Heart left ventricle (tissue), 16 donors: ENCODE data around the gene EYS. TPM values are rescaled to one million over a fixed set of nuclear protein-coding genes. Genes with fewer than 3 reads are reported as not detected.

Experiments used
- ATAC-seq, 4 donors: fragments of 200-7000 bp; cut with Tn5 transposase; one replicate each; pipeline ENCODE4 v1.9.1; 2020 to 2022; ENCODE audit warnings: moderate library complexity in 4 of 4, mild to moderate bottlenecking in 3 of 4, moderate number of reproducible peaks in 1 of 4
- DNase-seq, 5 donors: peaks; one replicate each; pipeline ENCODE4 v3.0.0-alpha.2; 2020
- H3K27ac ChIP-seq, 12 donors: fragments of 200-600 bp; sonication (generic) in 4 of 12; one replicate each; pipeline versions ENCODE4 v1.5.0 to v1.8.0; 2016 to 2022; ENCODE audit warnings: mild to moderate bottlenecking in 2 of 12
- H3K27me3 ChIP-seq, 9 donors: fragments of 200-600 bp; sonication (generic) in 2 of 9; one replicate each; pipeline versions ENCODE4 v1.5.1 to v1.8.0; 2016 to 2022; ENCODE audit warnings: mild to moderate bottlenecking in 3 of 9
- H3K36me3 ChIP-seq, 9 donors: fragments of 200-600 bp; sonication (generic) in 2 of 9; one replicate each; pipeline versions ENCODE4 v1.5.0 to v1.8.0; 2018 to 2022; ENCODE audit warnings: mild to moderate bottlenecking in 2 of 9
- H3K4me1 ChIP-seq, 12 donors: fragments of 200-600 bp; sonication (generic) in 4 of 12; one replicate each; pipeline versions ENCODE4 v1.5.0 to v1.8.0; 2016 to 2022; ENCODE audit warnings: mild to moderate bottlenecking in 3 of 12
- H3K4me3 ChIP-seq, 12 donors: fragments of 200-600 bp; sonication (generic) in 4 of 12; one replicate each; pipeline versions ENCODE4 v1.5.0 to v1.8.0; 2017 to 2022; ENCODE audit warnings: mild to moderate bottlenecking in 9 of 12, moderate library complexity in 4 of 12
- H3K9me3 ChIP-seq, 12 donors: fragments of 200-600 bp; sonication (generic) in 4 of 12; one replicate each; pipeline versions ENCODE4 v1.5.0 to v1.8.0; 2016 to 2022; ENCODE audit warnings: mild to moderate bottlenecking in 1 of 12
- CTCF ChIP-seq, 12 donors: fragments of 200-600 bp; sonication (generic) in 4 of 12; IDR thresholded peaks; one replicate each; pipeline versions ENCODE4 v1.5.0 to v1.8.0; 2018 to 2022; ENCODE audit warnings: antibody characterized with exemption in 12 of 12, mild to moderate bottlenecking in 5 of 12
- POLR2A ChIP-seq, 2 donors: fragments of 450-650 bp; IDR thresholded peaks; one replicate each; pipeline ENCODE4 v1.6.1; 2017; ENCODE audit warnings: antibody characterized with exemption in 2 of 2, mild to moderate bottlenecking in 2 of 2, moderate library complexity in 2 of 2
- WGBS, 4 donors: extraction: QIAGEN DNeasy Blood & Tissue Kit in 2 of 4; methylation state at CpG; one replicate each; pipeline versions ENCODE4 v1.1.5 to v1.1.7; 2013 to 2018; 5-methylcytosine and 5-hydroxymethylcytosine counted together
- intact Hi-C, 10 donors: fragments of 100-400 bp; cut with DNase I; formaldehyde crosslinking; loops; one replicate each; pipeline versions ENCODE4 v1.11.1 to v1.14.2; 2022
- polyA plus RNA-seq, 2 donors: library from polyadenylated mRNA; stranded (reverse); fragments of 200-250 nt; gene quantifications; one replicate each; pipeline ENCODE4 v1.2.3, GENCODE V29; 2013
- total RNA-seq, 9 donors: library from RNA; depleted of rRNA in 2 of 9; stranded (reverse); fragments of >200 nt in 2 of 9; fragmentation: NEBNext Ultra II Directional in 3 of 9; extraction: Animal tissue kit (Norgen Biotek cat#: 25700) in 3 of 9; gene quantifications; one replicate each; pipeline versions ENCODE4 v1.1.0 to v1.2.4, GENCODE V29; 2016 to 2023
- donor health status: ischemic (EF 13 %, LVEDD 7.1; RV severe dilation, severe dysfunction).
- donor health status: healthy with polysubstance abuse.
- donor health status: DM: no; HTN: yes; CAD: no.
- donor health status: DM: no; HTN: no; CAD: no.
- donor health status: ischemic (EF 25% LVEDD 6.9; RV normal size, moderate dysfunction).
- donor health status: ischemic (EF 25% LVEDD 5.7; RV mildly dilated, moderate dysfunction).
- donor health status: healthy.
- donor health status: DM: yes; HTN: yes; CAD: no.
- donor health status: ischemic (EF 35%, LVEDD 5.7; RV mildly dilated, moderate dysfunction).
- donor health status: nonischemic (EF 11% LVEDD 7.7; RV severe dilation, severe dysfunction).
- donor health status: DM: yes; HTN: yes; CAD: no.
- donor health status: PGD.
- donor health status: ischemic (EF 29% LVEDD 5.4; RV normal size, mild dysfunction).
- donor health status: nonischemic (EF 23%, LVEDD 6.1; RV moderate dilation, normal function).

Gene EYS
- total and polyA plus RNA-seq, 11 donors = 0.07 to 0.27 (median 0.08) TPM; not detected in 8

GRCh38 chr6:63785006-63785405 lies 1922.0 kb downstream of the EYS start:
- Histone ChIP-seq H3K4me3 (no peak overlapping the region), H3K4me1 (no peaks in the 10 kb centered on the region), H3K27me3 (no peaks in the 10 kb centered on the region), H3K9me3 (peaks cover 0 to 9% (median 0%) of the 10 kb centered on the region in 12 donors), H3K36me3 (no peaks in the 10 kb centered on the region), H3K27ac (no peak overlapping the region)
- intact Hi-C loops = no loop called here
- WGBS, 4 donors = 77 to 88% (median 84%) methylated on average over 1 of the region's 1 CpG
- TF ChIP-seq CTCF (IDR thresholded peaks at IDR 0.05) (no peak), POLR2A (IDR thresholded peaks at IDR 0.05) (no peak)
- ATAC-seq (no peak), DNase-seq (no peak)

DNA sequence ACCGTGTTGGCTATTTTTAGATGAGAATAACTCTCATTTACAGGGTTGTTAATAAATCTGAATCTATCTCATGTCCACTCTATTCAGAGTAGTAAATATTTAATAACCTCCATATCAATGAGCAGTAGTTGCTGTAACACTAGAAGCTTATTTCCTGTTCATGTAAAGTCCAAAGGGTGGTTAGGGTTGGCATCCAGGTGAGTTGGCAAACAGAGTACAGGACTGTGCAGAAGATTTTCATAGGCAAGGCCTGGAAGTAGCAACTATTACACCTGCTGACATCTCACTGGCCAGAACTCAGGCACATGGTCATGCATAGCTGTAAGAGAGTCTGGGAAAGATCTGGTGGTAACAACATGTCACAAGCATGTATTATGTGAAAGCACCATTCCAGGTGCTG lies 1923.9 kb downstream of the EYS start:
- Histone ChIP-seq H3K27me3 (no peaks in the 10 kb centered on the region), H3K36me3 (no peaks in the 10 kb centered on the region), H3K27ac (no peak overlapping the region), H3K4me1 (no peaks in the 10 kb centered on the region), H3K9me3 (peaks cover 0 to 12% (median 0%) of the 10 kb centered on the region in 12 donors), H3K4me3 (no peak overlapping the region)
- intact Hi-C loops = no loop called here
- TF ChIP-seq CTCF (IDR thresholded peaks at IDR 0.05) (no peak), POLR2A (IDR thresholded peaks at IDR 0.05) (no peak)
- DNase-seq (no peak), ATAC-seq (no peak)
- WGBS, 4 donors = 77 to 84% (median 79%) methylated on average over 1 of the region's 1 CpG

DNA sequence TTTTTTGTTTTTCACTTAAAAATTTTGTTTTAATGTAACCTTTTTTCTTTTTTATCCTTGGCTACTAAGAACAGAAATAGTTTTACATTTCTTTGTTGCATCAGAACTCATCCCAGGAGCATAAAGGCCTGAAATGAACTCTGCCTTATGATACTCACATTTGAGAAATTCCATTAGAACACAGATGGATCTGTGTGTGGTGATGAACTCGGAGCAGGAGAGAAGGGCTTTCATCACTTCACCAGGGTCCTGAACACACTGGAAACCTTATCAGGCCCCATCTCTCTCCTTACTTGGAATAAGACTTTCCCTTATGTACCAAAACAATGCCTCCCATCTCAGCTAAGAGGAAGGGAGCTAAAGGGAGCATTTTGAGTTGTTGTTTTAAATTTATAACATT lies 1932.1 kb downstream of the EYS start:
- peaks cover 0 to 3% (median 0%) of the 10 kb centered on the region in 12 donors for H3K9me3 ChIP-seq

DNA sequence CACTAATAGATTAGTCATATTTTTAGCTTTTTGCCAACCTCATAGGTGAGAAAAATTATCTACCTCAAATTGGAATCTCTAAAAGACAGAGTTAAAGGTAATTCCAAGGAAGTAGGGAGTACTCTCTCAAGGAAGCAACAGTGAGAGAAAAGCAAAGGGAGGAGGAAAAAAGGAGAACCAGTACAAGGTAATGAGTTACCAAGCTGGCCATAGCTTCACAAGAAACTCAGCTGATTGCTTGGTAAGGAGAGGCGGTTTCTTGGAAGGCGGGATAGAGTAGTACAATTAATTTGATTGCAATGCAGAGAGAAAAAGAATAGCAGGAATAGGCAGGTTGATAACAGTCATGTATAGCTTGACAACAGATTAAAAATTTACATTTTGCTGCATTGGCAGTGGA lies 1933.8 kb downstream of the EYS start:
- TF ChIP-seq CTCF (IDR thresholded peaks at IDR 0.05) (no peak), POLR2A (IDR thresholded peaks at IDR 0.05) (no peak)
- 85 to 92% (median 88%) methylated on average over 2 of the region's 2 CpGs for WGBS, 4 donors
- DNase-seq = no peak
- H3K4me3 ChIP-seq = no peak overlapping the region
- no peak for ATAC-seq
- peaks cover 0 to 6% (median 0%) of the 10 kb centered on the region in 12 donors for H3K9me3 ChIP-seq
- no peaks in the 10 kb centered on the region for H3K36me3 ChIP-seq
- H3K4me1 ChIP-seq = no peaks in the 10 kb centered on the region
- H3K27me3 ChIP-seq = no peaks in the 10 kb centered on the region
- no peak overlapping the region for H3K27ac ChIP-seq
- intact Hi-C loops = no loop called here

More for the DNA sequence above, 1932.1 kb downstream of the EYS start:
- H3K27me3 ChIP-seq = no peaks in the 10 kb centered on the region
- H3K36me3 ChIP-seq = no peaks in the 10 kb centered on the region
- 41 to 47% (median 42%) methylated on average over 1 of the region's 1 CpG for WGBS, 4 donors
- DNase-seq (no peak), ATAC-seq (no peak)
- intact Hi-C loops = no loop called here
- no peak for TF ChIP-seq POLR2A (IDR thresholded peaks at IDR 0.05)
- no peak for TF ChIP-seq CTCF (IDR thresholded peaks at IDR 0.05)
- H3K27ac ChIP-seq = no peak overlapping the region
- no peak overlapping the region for H3K4me3 ChIP-seq
- H3K4me1 ChIP-seq = no peaks in the 10 kb centered on the region
